Endothelial cell of umbilical vein (primary cell): Measurements from ENCODE around the gene COL5A1. TPM values are rescaled to one million over a fixed set of nuclear protein-coding genes. Genes with fewer than 3 reads are reported as not detected.

Experiments used
- BruUV-seq: library from RNA; stranded (reverse); fragments of 400-500 nt; replicated peaks from 2 replicates; lab custom pipeline; 2021; lab: Mats Ljungman, UMichigan
- CTCF ChIA-PET: fragments of 300-600, 350-600 bp; sonication (Branson Sonifier 250); formaldehyde crosslinking; loops from one replicate; lab custom pipeline; 2021; ENCODE audit warnings: antibody characterized with exemption, inconsistent platforms; lab: Charles Lee
- POLR2A ChIA-PET: fragments of 300-600, 350-600 bp; sonication (Branson Sonifier 250); formaldehyde crosslinking; loops from one replicate; lab custom pipeline; 2021; ENCODE audit warnings: antibody characterized with exemption, inconsistent platforms; lab: Charles Lee
- DNase-seq: peaks from one replicate; pipeline ENCODE4 v3.0.0-alpha.2; 2011; ENCODE audit warnings: low read depth, low spot score
- FAIRE-seq: peaks from 2 replicates; lab custom pipeline; 2011; peaks lifted over from hg19 to GRCh38; lab: Jason Lieb, UNC
- H2AFZ ChIP-seq: 2 replicates; pipeline ENCODE4 v1.6.0; 2012; ENCODE audit warnings: low read depth, low read length, control low read depth, inconsistent platforms
- H3K27ac ChIP-seq: 2 replicates; pipeline ENCODE4 v1.5.1; 2011; ENCODE audit warnings: low read depth, mild to moderate bottlenecking, control low read depth, low read length, moderate library complexity; ENCODE audit not compliant: insufficient read depth
- H3K27me3 ChIP-seq, 2 experiments: 2 replicates each; pipeline versions ENCODE4 v1.6.0 to v1.6.1; 2011; ENCODE audit warnings: low read length in 2 of 2, mixed read lengths in 1 of 2; ENCODE audit not compliant: control insufficient read depth in 2 of 2, insufficient read depth in 2 of 2
- H3K36me3 ChIP-seq, 2 experiments: 2 replicates in 1 of 2; 3 replicates in 1 of 2; pipeline ENCODE4 v1.5.1; 2011; ENCODE audit warnings: low read length in 2 of 2, mild to moderate bottlenecking in 1 of 2, moderate library complexity in 1 of 2; ENCODE audit not compliant: control insufficient read depth in 2 of 2, insufficient read depth in 2 of 2; ENCODE audit errors: extremely low read depth in 1 of 2
- H3K4me1 ChIP-seq: 3 replicates; pipeline ENCODE4 v1.5.1; 2011; ENCODE audit warnings: mild to moderate bottlenecking, low read length; ENCODE audit not compliant: control insufficient read depth, insufficient read depth; ENCODE audit errors: extremely low read depth
- H3K4me2 ChIP-seq: 2 replicates; pipeline ENCODE4 v1.6.1; 2011; ENCODE audit warnings: low read length, control low read depth, mixed read lengths; ENCODE audit not compliant: insufficient read depth
- H3K4me3 ChIP-seq, 3 experiments: fragments of 200-600 bp in 1 of 3; sonication (generic), shearing (Covaris generic) in 1 of 3; replicated peaks in 1 of 3; 2 replicates each; pipeline ENCODE4 v1.5.1; 2011 to 2016; ENCODE audit warnings: control low read depth in 3 of 3, low read length in 3 of 3, mild to moderate bottlenecking in 2 of 3, inconsistent platforms in 1 of 3, low read depth in 1 of 3, moderate library complexity in 1 of 3; ENCODE audit not compliant: insufficient read depth in 1 of 3
- H3K79me2 ChIP-seq: 2 replicates; pipeline ENCODE4 v1.6.0; 2012; ENCODE audit warnings: low read length, inconsistent platforms; ENCODE audit not compliant: control insufficient read depth, insufficient read depth
- H3K9ac ChIP-seq: replicated peaks from 2 replicates; pipeline ENCODE3; 2011; ENCODE audit warnings: low read length, control low read depth; ENCODE audit not compliant: insufficient read depth; ENCODE audit errors: extremely low read depth
- H3K9me1 ChIP-seq: replicated peaks from 3 replicates; pipeline ENCODE4 v1.6.0; 2011; ENCODE audit warnings: mild to moderate bottlenecking, low read length; ENCODE audit not compliant: control insufficient read depth, insufficient read depth; ENCODE audit errors: extremely low read depth
- H3K9me3 ChIP-seq: replicated peaks from 2 replicates; pipeline ENCODE4 v1.5.1; 2012; ENCODE audit warnings: low read length, inconsistent platforms; ENCODE audit not compliant: control insufficient read depth, insufficient read depth
- H4K20me1 ChIP-seq: replicated peaks from 2 replicates; pipeline ENCODE3; 2011; ENCODE audit warnings: mild to moderate bottlenecking, low read length; ENCODE audit not compliant: control insufficient read depth, insufficient read depth; ENCODE audit errors: extremely low read depth
- CTCF ChIP-seq, 2 donors: IDR thresholded peaks; 1 replicate in 1 of 2; 2 replicates in 1 of 2; pipeline ENCODE4 v1.5.1; 2011; ENCODE audit warnings: low read length in 2 of 2, mild to moderate bottlenecking in 2 of 2, moderate library complexity in 2 of 2, control low read depth in 1 of 2, inconsistent platforms in 1 of 2, low read depth in 1 of 2; ENCODE audit not compliant: insufficient read depth in 1 of 2; ENCODE audit errors: extremely low read depth in 1 of 2
- EZH2 ChIP-seq: IDR thresholded peaks from 2 replicates; pipeline ENCODE4 v1.6.1; 2012; ENCODE audit warnings: borderline replicate concordance, low read depth, mild to moderate bottlenecking, moderate library complexity, low read length, inconsistent platforms; ENCODE audit not compliant: severe bottlenecking
- FOS ChIP-seq: IDR thresholded peaks from 2 replicates; pipeline ENCODE4 v1.6.1; 2011; ENCODE audit warnings: mild to moderate bottlenecking, low read length, moderate library complexity, borderline replicate concordance; ENCODE audit not compliant: insufficient read depth
- GATA2 ChIP-seq: IDR thresholded peaks from 2 replicates; pipeline ENCODE4 v1.7.0; 2011; ENCODE audit warnings: low read depth, mild to moderate bottlenecking, moderate library complexity, mixed read lengths, low read length; ENCODE audit not compliant: insufficient read length, insufficient read depth
- JUN ChIP-seq: IDR thresholded peaks from 2 replicates; pipeline ENCODE4 v1.6.1; 2011; ENCODE audit warnings: borderline replicate concordance, low read depth; ENCODE audit not compliant: insufficient read length, insufficient read depth
- MAX ChIP-seq: IDR thresholded peaks from 2 replicates; pipeline ENCODE4 v1.6.1; 2011; ENCODE audit not compliant: insufficient read depth, insufficient read length
- MYC ChIP-seq: IDR thresholded peaks from one replicate; pipeline ENCODE4 v1.6.1; 2011; ENCODE audit warnings: mild to moderate bottlenecking, low read depth, low read length
- POLR2A ChIP-seq: IDR thresholded peaks from 2 replicates; pipeline ENCODE4 v1.6.1; 2012; ENCODE audit warnings: low read depth, mild to moderate bottlenecking, control low read depth, low read length
- POLR2AphosphoS5 ChIP-seq: IDR thresholded peaks from 2 replicates; pipeline ENCODE4 v1.6.1; 2012; ENCODE audit warnings: low read depth, mild to moderate bottlenecking, control low read depth, low read length, moderate library complexity; ENCODE audit not compliant: insufficient read depth
- dilution Hi-C: fragments of 300-500 bp; cut with MboI; formaldehyde crosslinking; loops from one replicate; pipeline ENCODE4 v1.15.0; 2019; ENCODE audit warnings: low sequenced_read_pairs; ENCODE audit not compliant: extremely low pct_ligation_motif_present
- intact Hi-C: fragments of 100-400 bp; cut with micrococcal nuclease; formaldehyde crosslinking; loops from one replicate; pipeline ENCODE4 v1.10.0; 2022
- polyA plus RNA-seq, 4 experiments: library from polyadenylated mRNA; depleted of rRNA in 3 of 4; stranded (reverse) in 3 of 4; unstranded in 1 of 4; fragments of >200 nt; gene quantifications; 2 replicates each; pipeline versions ENCODE4 v1.2.1 to v1.2.3, GENCODE V29; 2011 to 2012; ENCODE audit warnings: missing spikeins in 1 of 4
- total RNA-seq: library from RNA; stranded (reverse); gene quantifications from 2 replicates; pipeline ENCODE4 v1.2.3, GENCODE V29; 2021

The COL5A1 gene
- total and polyA plus RNA-seq, 2 donors (not counting 3 experiments of a cell fraction or from before 2014, with no cell fraction given) = 97.4 to 175 TPM

- Histone ChIP-seq H3K9ac (no peak overlapping the region), H3K36me3 (no peaks in the 10 kb centered on the region), H4K20me1 (no peaks in the 10 kb centered on the region), H3K4me3 (no peak overlapping the region), H3K27ac (no peak overlapping the region), H3K27me3 (no peaks in the 10 kb centered on the region), H3K4me2 (no peak overlapping the region), H2AFZ (no peak overlapping the region), H3K9me1 (no peaks in the 10 kb centered on the region), H3K4me1 (peaks cover 19% of the 10 kb centered on the region), H3K9me3 (no peaks in the 10 kb centered on the region), H3K79me2 (no peaks in the 10 kb centered on the region)
- ChIA-PET POLR2A (no interaction called here), CTCF (no interaction called here)
- intact Hi-C loops = no loop called here
- no TSS peak for BruUV-seq
- FAIRE-seq (no peak), DNase-seq (no peak)
- TF ChIP-seq MAX = no peak
- TF ChIP-seq MYC = no peak
- TF ChIP-seq EZH2 = no peak
- no peak for TF ChIP-seq GATA2
- no peak for TF ChIP-seq CTCF (IDR thresholded peaks at IDR 0.05; ENCODE audit: extremely low read depth in 1 of 2, insufficient read depth in 1 of 2, low read depth in 1 of 2, low read length in 2 of 2)
- no peak for TF ChIP-seq JUN
- TF ChIP-seq POLR2AphosphoS5 = no peak
- TF ChIP-seq POLR2A = no peak
- no peak for TF ChIP-seq FOS
- dilution Hi-C loops = no loop called here
Observed at GRCh38 chr9:134605966-134606357, 35.6 kb upstream of the COL5A1 start.
